Neuronal stem cell (in vitro differentiated cells): ENCODE data around the gene CNP.

ENCODE experiments used
- DNase-seq: peaks from one replicate; pipeline ENCODE4 v3.0.0-alpha.2; 2013; ENCODE audit warnings: low spot score
- H2AFZ ChIP-seq: one replicate; pipeline ENCODE4 v1.6.1; 2013; ENCODE audit warnings: mild to moderate bottlenecking, low read length, inconsistent platforms
- H2AK5ac ChIP-seq: 2 replicates; pipeline ENCODE4 v1.6.1; 2013; ENCODE audit warnings: low read depth, mild to moderate bottlenecking, inconsistent platforms, low read length, moderate library complexity, mixed read lengths
- H2BK120ac ChIP-seq: 2 replicates; pipeline ENCODE4 v1.6.1; 2013; ENCODE audit warnings: low read depth, mild to moderate bottlenecking, inconsistent platforms, low read length, moderate library complexity, mixed read lengths
- H2BK12ac ChIP-seq: one replicate; pipeline ENCODE4 v1.6.1; 2013; ENCODE audit warnings: low read length, inconsistent platforms
- H2BK15ac ChIP-seq: 2 replicates; pipeline ENCODE4 v1.6.1; 2013; ENCODE audit warnings: mild to moderate bottlenecking, low read length, inconsistent platforms, mixed read lengths
- H2BK5ac ChIP-seq: one replicate; pipeline ENCODE4 v1.6.1; 2013; ENCODE audit warnings: inconsistent platforms, mild to moderate bottlenecking, low read length, moderate library complexity
- H3K14ac ChIP-seq: one replicate; pipeline ENCODE4 v1.6.1; 2013; ENCODE audit warnings: low read length, inconsistent platforms
- H3K18ac ChIP-seq: 2 replicates; pipeline ENCODE4 v1.6.1; 2013; ENCODE audit warnings: low read length, inconsistent platforms
- H3K23ac ChIP-seq: 2 replicates; pipeline ENCODE4 v1.6.1; 2013; ENCODE audit warnings: low read depth, mild to moderate bottlenecking, mixed read lengths, low read length, inconsistent platforms; ENCODE audit not compliant: poor library complexity
- H3K27ac ChIP-seq: replicated peaks from 3 replicates; pipeline ENCODE4 v1.5.1; 2013; ENCODE audit warnings: low read length, inconsistent platforms
- H3K27me3 ChIP-seq, 3 experiments: 2 replicates each; pipeline ENCODE4 v1.6.1; 2013; ENCODE audit warnings: low read length in 3 of 3, mild to moderate bottlenecking in 2 of 3, inconsistent platforms in 1 of 3, low read depth in 1 of 3, mixed read lengths in 1 of 3, moderate library complexity in 1 of 3; ENCODE audit not compliant: control insufficient read depth in 3 of 3, insufficient read depth in 3 of 3
- H3K36me3 ChIP-seq, 2 donors: replicated peaks in 1 of 2; 2 replicates each; pipeline ENCODE4 v1.6.1; 2013; ENCODE audit warnings: low read length in 2 of 2; ENCODE audit not compliant: control insufficient read depth in 2 of 2, insufficient read depth in 2 of 2
- H3K4ac ChIP-seq: 2 replicates; pipeline ENCODE4 v1.6.1; 2013; ENCODE audit warnings: inconsistent platforms, mild to moderate bottlenecking, low read length, moderate library complexity
- H3K4me1 ChIP-seq, 2 donors: 1 replicate in 1 of 2; 2 replicates in 1 of 2; pipeline ENCODE4 v1.6.1; 2013; ENCODE audit warnings: low read length in 2 of 2, low read depth in 1 of 2; ENCODE audit not compliant: control insufficient read depth in 2 of 2, insufficient read depth in 1 of 2
- H3K4me2 ChIP-seq: one replicate; pipeline ENCODE4 v1.6.1; 2013; ENCODE audit warnings: mild to moderate bottlenecking, low read length, inconsistent platforms; ENCODE audit not compliant: insufficient read depth, poor library complexity, severe bottlenecking
- H3K4me3 ChIP-seq, 2 donors: 2 replicates each; pipeline ENCODE4 v1.5.1; 2013; ENCODE audit warnings: low read length in 2 of 2, mild to moderate bottlenecking in 2 of 2, inconsistent platforms in 1 of 2, moderate library complexity in 1 of 2
- H3K79me1 ChIP-seq: one replicate; pipeline ENCODE4 v1.6.1; 2013; ENCODE audit warnings: low read depth, mild to moderate bottlenecking, inconsistent platforms, low read length, moderate library complexity
- H3K9ac ChIP-seq: one replicate; pipeline ENCODE4 v1.6.1; 2013; ENCODE audit warnings: mild to moderate bottlenecking, low read depth, low read length, inconsistent platforms; ENCODE audit not compliant: poor library complexity
- H3K9me3 ChIP-seq, 2 donors: replicated peaks in 1 of 2; 2 replicates each; pipeline versions ENCODE3 to v1.6.1; 2013; ENCODE audit warnings: low read length in 2 of 2, mild to moderate bottlenecking in 2 of 2, inconsistent platforms in 1 of 2, low read depth in 1 of 2, mixed read lengths in 1 of 2, moderate library complexity in 1 of 2; ENCODE audit not compliant: control insufficient read depth in 2 of 2, insufficient read depth in 1 of 2
- H4K8ac ChIP-seq: one replicate; pipeline ENCODE4 v1.6.1; 2013; ENCODE audit warnings: low read depth, mild to moderate bottlenecking, inconsistent platforms, low read length, moderate library complexity
- H4K91ac ChIP-seq: one replicate; pipeline ENCODE4 v1.6.1; 2013; ENCODE audit warnings: low read length, low read depth, mild to moderate bottlenecking, inconsistent platforms; ENCODE audit not compliant: poor library complexity
- WGBS, 2 donors: extraction: QIAGEN DNeasy Blood & Tissue Kit; methylation state at CpG; one replicate each; pipeline ENCODE4 v1.1.7; 2013; ENCODE audit warnings: missing lambda C conversion rate in 2 of 2, mixed read lengths in 1 of 2; ENCODE audit not compliant: insufficient read length in 2 of 2, insufficient replicate concordance in 1 of 2; ENCODE audit errors: extremely low coverage in 2 of 2; 5-methylcytosine and 5-hydroxymethylcytosine counted together

The CNP gene

DNA sequence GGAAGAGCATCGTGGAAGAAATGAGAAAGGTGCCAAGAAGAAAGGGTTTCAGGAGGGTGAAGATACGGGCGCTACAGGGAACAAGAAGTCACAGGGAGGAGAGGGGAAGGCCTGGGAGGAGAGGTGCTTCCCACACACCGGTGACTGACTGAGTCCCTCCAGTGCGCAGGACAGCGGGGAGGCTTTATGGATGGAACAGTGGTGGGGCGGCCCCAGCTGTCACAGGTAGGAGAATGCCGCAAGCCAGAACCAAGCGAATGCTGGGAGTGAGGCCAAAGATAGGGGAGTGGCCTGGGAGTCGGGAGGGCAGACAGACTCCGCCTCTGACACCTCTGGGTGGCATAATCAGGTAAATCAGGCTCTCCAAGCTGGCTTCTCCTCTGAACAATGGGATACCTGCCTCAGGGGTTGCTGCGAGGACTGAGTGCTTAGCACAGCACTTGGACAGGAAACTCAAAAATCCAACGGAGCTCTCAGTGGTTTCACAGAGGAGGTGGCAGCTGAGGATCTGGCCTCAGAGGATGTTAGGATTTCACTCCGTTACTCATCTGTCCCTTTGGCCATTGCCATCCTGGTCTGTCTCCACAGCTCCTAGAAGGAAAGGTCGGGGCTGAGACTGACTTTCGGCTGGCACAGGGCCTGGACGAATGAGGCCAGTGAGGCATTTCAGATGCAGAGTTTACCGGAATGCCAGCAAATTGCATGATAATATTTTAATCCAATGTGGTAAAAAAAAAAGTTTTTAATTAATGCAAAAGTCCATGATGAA, 717 bp upstream of the CNP start:
- peaks cover 3% of the 10 kb centered on the region for H3K79me1 ChIP-seq
- H2BK120ac ChIP-seq: no peak overlapping the region
- H3K4me3 ChIP-seq: peak overlapping the region; percentile 77 to 85
- no peak overlapping the region for H2BK15ac ChIP-seq
- no peak overlapping the region for H3K14ac ChIP-seq
- H3K9ac ChIP-seq: peak overlapping the region; percentile 64
- H3K4me2 ChIP-seq: peak overlapping the region; percentile 90
- H3K4ac ChIP-seq: no peak overlapping the region
- H3K27me3 ChIP-seq: no peaks in the 10 kb centered on the region
- H2BK12ac ChIP-seq: no peak overlapping the region
- H4K91ac ChIP-seq: no peak overlapping the region
- peak overlapping the region; percentile 92 for H3K23ac ChIP-seq
- peak overlapping the region; percentile 90 for H2AFZ ChIP-seq
- H3K27ac ChIP-seq: peak overlapping the region; percentile 38
- no peak overlapping the region for H4K8ac ChIP-seq
- no CpG with 5 or more reads among the region's 18 CpGs for WGBS, 2 donors
- H3K9me3 ChIP-seq: peaks cover 4 to 12% of the 10 kb centered on the region in 2 donors
- DNase-seq: peak; percentile 50
- H3K36me3 ChIP-seq: peaks cover 15 to 33% of the 10 kb centered on the region in 2 donors
- no peak overlapping the region for H3K18ac ChIP-seq
- no peak overlapping the region for H2AK5ac ChIP-seq
- H3K4me1 ChIP-seq: peaks cover 7 to 12% of the 10 kb centered on the region in 2 donors
- no peak overlapping the region for H2BK5ac ChIP-seq

DNA sequence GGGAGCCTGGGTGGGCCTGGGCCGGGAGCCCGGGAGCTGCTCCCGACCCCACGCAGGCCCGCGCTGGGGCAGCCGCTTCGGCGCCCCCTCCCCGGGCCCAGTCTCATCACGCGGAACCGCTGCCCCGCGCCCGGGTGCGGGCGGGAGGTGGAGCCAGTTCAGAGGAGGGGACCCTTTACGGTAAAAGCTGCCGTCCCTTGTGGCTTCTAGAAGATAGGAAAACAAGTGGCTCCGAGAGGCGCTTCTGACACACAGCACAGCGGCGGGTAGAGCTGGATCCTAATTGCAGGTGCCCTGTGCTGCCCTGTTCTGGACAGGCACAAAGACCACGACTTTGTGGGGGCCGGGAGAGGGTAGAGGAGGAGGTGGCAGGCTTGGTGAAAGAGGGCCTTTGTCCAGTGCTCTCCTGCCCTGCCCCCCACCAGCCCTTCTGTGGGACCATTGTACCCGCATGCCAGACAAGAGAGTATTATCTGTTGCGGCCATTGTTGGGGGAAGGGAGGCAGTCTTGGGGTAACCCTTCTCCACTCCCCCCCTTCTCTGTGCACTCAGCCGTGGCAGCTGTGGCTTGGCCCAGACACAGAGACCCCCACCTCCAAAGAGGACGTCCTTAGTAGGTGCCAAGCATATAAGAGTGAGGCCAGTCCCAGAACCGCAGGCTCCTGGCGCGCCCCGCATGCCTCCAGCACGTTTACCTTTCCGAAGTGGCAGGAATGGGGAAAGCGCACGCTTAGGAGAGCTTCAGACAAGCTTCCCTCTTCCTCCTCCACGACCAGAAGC, 736 bp downstream of the CNP start:
- no CpG with 5 or more reads among the region's 39 CpGs for WGBS, 2 donors
- no peak overlapping the region for H4K8ac ChIP-seq
- peaks cover 4 to 12% of the 10 kb centered on the region in 2 donors for H3K9me3 ChIP-seq
- peak overlapping the region; percentile 97 for H2AK5ac ChIP-seq
- H4K91ac ChIP-seq: no peak overlapping the region
- peak overlapping the region; percentile 98 for H3K18ac ChIP-seq
- H2BK12ac ChIP-seq: peak overlapping the region; percentile 24
- H3K14ac ChIP-seq: no peak overlapping the region
- H3K4me1 ChIP-seq: peaks cover 7 to 12% of the 10 kb centered on the region in 2 donors
- H3K4me3 ChIP-seq: peak overlapping the region; percentile 85
- peaks cover 23 to 47% of the 10 kb centered on the region in 2 donors for H3K36me3 ChIP-seq
- H2BK5ac ChIP-seq: peak overlapping the region; percentile 71
- DNase-seq: no peak
- peak overlapping the region; percentile 4 for H3K4ac ChIP-seq
- peak overlapping the region; percentile 85 for H2BK120ac ChIP-seq
- peak overlapping the region; percentile 60 for H3K27ac ChIP-seq
- H2AFZ ChIP-seq: peak overlapping the region; percentile 90
- H3K9ac ChIP-seq: peak overlapping the region; percentile 91
- H2BK15ac ChIP-seq: no peak overlapping the region
- H3K4me2 ChIP-seq: peak overlapping the region; percentile 70
- H3K23ac ChIP-seq: peak overlapping the region; percentile 92
- no peaks in the 10 kb centered on the region for H3K27me3 ChIP-seq
- peaks cover 3% of the 10 kb centered on the region for H3K79me1 ChIP-seq

DNA sequence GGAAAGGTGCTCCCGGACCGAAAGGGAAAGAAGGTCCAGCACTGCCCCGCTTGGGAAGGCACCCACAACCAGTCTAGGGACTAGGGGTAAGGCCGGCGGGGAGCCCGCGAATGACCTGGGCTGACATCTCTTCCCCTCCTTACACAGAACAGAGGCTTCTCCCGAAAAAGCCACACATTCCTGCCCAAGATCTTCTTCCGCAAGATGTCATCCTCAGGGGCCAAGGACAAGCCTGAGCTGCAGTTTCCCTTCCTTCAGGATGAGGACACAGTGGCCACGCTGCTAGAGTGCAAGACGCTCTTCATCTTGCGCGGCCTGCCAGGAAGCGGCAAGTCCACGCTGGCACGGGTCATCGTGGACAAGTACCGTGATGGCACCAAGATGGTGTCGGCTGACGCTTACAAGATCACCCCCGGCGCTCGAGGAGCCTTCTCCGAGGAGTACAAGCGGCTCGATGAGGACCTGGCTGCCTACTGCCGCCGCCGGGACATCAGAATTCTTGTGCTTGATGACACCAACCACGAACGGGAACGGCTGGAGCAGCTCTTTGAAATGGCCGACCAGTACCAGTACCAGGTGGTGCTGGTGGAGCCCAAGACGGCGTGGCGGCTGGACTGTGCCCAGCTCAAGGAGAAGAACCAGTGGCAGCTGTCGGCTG, 1.5 kb downstream of the CNP start:
- no peak for DNase-seq
- WGBS, 2 donors: no CpG with 5 or more reads among the region's 37 CpGs
- H3K79me1 ChIP-seq: peaks cover 7% of the 10 kb centered on the region
- H3K9me3 ChIP-seq: peaks cover 4 to 12% of the 10 kb centered on the region in 2 donors
- H2BK15ac ChIP-seq: no peak overlapping the region
- H3K14ac ChIP-seq: no peak overlapping the region
- peak overlapping the region; percentile 4 for H3K4ac ChIP-seq
- H2BK12ac ChIP-seq: peak overlapping the region; percentile 24
- H3K27ac ChIP-seq: peak overlapping the region; percentile 60
- H2BK5ac ChIP-seq: peak overlapping the region; percentile 71
- H2BK120ac ChIP-seq: no peak overlapping the region
- H4K8ac ChIP-seq: no peak overlapping the region
- peaks cover 7 to 12% of the 10 kb centered on the region in 2 donors for H3K4me1 ChIP-seq
- peak overlapping the region; percentile 90 for H3K23ac ChIP-seq
- H3K18ac ChIP-seq: peak overlapping the region; percentile 98
- H3K4me3 ChIP-seq: peak overlapping the region; percentile 3 to 85
- H3K4me2 ChIP-seq: peak overlapping the region; percentile 70
- H3K27me3 ChIP-seq: no peaks in the 10 kb centered on the region
- H2AFZ ChIP-seq: no peak overlapping the region
- H4K91ac ChIP-seq: peak overlapping the region; percentile 56
- peak overlapping the region; percentile 5 for H2AK5ac ChIP-seq
- peak overlapping the region; percentile 91 for H3K9ac ChIP-seq
- H3K36me3 ChIP-seq: peaks cover 29 to 54% of the 10 kb centered on the region in 2 donors
